Measurements from ENCODE around the gene LBHD1.
"Not testable (repeated sequence)": the region's sequence is repeated elsewhere in the genome, so short reads cannot be mapped to it uniquely, and the experiment has no call there.

Gene LBHD1

DNA sequence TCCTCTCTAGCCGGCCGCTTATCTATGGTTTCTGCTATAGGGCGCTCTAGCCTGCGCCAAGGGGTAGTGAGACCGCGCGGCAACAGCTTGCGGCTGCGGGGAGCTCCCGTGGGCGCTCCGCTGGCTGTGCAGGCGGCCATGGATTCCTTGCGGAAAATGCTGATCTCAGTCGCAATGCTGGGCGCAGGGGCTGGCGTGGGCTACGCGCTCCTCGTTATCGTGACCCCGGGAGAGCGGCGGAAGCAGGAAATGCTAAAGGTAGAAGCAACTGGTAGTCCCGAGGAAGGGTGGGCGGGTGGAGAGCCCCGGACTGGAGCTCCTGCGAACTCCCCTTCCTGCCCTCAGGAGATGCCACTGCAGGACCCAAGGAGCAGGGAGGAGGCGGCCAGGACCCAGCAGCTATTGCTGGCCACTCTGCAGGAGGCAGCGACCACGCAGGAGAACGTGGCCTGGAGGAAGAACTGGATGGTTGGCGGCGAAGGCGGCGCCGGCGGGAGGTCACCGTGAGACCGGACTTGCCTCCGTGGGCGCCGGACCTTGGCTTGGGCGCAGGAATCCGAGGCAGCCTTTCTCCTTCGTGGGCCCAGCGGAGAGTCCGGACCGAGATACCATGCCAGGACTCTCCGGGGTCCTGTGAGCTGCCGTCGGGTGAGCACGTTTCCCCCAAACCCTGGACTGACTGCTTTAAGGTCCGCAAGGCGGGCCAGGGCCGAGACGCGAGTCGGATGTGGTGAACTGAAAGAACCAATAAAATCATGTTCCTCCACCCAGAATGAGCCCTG lies at the start of gene LBHD1, which contains the start of gene UQCC3:
TSS of gene LBHD1 (minus strand) at position 660 of the 782 bp plus-strand sequence. CDS start 2,236 bp downstream, outside the sequence.
TSS of gene UQCC3 (plus strand) at position 66 of the 782 bp plus-strand sequence. CDS start at position 139, 73 bp downstream.
- FAIRE-seq = no peak

DNA sequence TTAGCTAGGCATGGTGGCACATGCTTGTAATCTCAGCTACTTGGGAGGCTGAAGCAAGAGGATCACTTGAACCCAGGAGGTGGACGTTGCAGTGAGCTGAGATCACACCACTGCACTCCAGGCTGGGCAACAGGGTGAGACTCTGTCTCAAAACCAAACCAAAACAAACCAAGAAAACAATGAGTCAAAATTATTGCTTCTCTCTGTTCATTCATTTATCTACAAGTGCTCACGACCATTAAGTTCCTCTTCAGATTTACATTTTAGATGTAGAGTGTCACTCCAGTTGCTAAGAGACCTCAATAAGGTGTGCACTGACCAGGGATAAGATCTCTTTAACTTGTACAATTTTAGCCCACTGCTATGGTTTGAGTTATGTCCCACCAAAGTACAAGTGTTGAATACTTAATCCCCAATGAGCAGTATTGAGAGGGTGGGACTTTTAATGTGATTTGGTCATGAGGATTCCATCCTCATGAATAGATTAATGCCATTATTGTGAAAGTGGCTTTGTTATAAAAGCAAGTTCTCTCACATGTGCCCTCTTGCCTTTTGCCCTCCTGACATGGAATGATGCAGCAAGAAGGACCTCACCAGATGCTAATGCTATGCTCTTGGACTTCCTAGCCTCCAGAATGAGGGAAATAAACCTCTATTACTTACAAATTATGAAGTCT lies 47.4 kb upstream of the LBHD1 start:
- no peak for FAIRE-seq

GRCh38 chr11:62716816-62717215 lies 44.7 kb upstream of the LBHD1 start:
- FAIRE-seq = no peak

DNA sequence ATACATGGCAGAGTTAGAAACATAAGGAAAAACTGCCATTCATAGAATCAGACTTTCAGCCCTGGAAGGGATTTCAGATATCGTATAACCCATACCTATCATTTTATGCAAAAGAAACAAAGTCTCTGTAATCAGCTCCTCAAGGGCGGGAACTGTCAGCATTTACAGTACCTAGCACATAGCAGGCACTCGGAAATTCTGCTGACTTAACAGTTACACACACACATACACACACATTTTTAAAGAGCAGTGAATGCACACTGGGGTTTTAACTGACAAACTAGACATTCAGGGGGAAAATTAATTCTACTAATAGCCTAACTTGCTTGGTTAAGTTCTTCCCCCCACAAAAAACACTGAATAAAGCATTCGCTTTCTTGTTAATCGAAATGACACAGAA lies 44.1 kb upstream of the LBHD1 start:
- no peak for FAIRE-seq

DNA sequence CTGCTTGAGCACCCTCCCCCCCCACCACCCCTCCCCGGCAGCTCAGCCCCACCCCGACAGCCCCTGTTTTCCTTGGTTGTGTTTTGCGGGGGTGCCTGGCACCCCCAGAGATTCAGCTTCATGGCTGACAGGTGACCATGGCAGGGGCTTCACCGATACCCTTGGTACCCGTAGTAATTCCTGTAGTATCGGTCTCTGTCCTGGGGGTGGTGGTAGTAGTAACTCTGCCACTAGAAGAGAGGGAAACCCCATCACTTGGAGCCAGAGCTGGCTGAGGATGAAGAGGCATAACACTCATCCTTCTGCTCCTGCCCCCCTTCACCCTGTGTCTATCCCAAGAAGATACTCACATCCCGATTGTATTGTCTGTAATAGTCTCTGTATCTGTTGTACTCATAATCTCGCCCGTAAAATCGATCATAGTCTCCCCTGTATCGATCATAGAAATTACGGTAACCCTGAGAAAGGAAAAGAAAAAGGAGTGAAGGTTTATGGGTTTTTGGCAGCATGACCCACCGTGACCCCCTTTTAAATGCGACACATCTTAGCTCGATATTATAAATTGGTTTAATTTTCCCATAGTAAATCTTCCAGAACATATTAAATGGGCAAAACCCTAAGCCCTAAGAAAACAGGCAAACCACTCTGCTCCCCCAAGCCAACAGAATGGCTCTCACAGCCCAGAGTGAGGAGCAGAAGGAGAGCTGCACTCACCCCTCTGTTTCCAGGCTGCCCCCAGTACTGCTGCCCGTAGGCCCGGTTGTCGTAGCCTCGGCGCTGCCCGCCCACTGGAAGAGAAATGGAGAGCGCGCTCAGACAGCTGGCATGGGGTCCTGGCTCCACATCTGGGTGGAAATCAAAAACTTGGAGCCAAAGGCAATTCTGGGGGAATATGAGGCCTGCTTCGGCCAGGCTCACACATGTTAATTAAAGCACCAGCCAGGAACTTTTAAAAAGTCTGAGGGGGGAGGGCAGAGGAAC lies 43.4 kb upstream of the LBHD1 start:
- no peak for FAIRE-seq

- no peak for FAIRE-seq
These were observed 41.3 kb upstream of the LBHD1 start for GRCh38 chr11:62713343-62713742.

GRCh38 chr11:62712861-62713260 lies 40.8 kb upstream of the LBHD1 start:
- FAIRE-seq = no peak

DNA sequence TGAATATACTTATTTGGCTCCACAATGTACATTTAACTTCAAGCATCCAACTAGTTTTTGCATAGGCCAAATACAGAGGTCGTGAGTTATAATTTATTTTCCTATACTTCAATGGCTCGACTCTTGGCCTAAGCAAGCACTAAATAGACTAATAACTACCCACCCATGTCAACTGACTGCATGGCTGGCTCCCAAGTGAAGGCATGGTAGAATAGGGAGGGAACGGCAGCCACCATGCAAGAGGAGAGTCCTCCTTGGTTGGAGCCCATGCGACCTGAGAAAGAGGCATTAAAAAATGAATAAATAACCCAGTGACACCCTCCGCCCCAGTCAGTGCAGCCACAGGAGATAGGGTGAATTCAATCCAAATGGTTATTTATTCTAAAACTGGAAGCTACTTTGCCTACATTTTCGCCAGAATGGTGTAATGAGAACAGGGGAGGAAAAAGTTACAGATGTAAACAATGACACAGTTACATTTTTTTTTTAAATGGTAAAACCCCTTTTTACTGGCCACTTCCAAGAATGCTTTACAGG lies 40.3 kb upstream of the LBHD1 start:
- no peak for FAIRE-seq

DNA sequence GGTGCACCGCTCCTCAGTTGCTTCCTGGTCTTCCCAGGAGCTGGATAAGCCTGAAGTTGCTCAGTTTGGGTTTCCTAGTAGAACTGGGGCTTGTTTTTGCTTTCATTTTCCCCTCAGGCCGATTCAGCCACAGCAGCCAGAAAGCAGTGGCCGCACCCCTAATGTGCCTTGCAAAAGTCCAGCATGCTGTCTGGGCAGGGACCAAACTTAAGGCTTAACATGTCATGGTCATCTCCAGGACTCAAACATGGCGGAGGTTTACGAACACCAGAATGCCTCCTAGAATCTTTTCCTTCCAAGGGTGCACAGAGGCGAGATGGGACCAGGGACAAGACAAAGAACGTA lies 37.9 kb upstream of the LBHD1 start:
- no peak for FAIRE-seq

DNA sequence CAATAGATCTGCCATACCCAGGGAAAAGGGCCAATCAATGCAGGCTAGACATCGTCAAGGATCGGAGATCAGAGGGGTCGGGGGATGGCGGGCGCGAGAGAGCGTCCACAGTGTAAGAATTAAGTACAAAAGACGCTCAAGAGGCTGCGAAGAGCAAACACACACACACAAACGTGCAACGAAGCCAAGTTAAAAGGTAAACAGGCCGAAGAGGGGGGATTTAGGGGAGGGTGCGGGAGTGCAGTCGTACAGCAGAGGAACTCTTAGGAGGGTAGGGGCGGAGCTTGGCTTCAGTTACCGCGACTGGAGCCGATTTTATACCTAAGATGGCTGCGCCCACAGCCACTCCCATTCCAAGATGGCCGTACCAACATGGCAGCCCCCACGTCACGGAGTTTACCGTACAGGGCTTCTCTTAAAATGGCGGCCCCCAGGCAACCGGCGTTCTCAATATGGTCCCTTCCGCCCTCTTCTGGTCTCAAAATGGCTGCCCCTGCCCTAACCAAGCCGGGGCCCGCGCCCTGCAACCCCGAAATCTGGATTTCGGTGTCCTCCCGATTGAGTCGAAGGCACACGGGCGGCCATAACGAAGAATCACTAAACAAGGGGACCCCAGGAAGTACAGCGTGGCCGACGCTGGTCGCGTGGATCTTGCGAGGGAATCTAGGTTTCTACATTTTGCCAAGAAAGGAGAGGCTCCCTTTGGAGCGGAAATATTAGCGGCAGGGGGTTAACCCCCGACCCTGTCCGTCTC lies 37.4 kb upstream of the LBHD1 start:
- FAIRE-seq = peak; percentile 96

DNA sequence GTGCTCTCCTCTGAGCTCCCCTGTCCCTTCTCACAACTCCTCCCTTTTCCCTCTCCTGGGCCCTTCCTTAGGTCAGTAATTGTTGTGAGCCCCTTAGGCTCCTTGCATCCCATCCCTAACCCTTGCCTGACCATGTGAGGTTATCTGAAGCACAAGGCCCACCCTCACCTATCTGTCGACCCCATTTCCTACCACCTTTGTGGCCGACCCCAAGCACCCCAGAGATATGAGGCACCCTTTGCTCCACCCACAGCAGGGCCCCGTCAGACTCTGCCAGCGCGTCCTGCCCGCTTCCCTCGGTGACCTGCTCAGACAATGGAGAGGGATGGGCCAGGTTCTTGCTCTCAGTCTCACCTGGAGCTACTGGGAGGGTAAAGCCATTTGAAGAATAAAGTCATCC lies 36.7 kb upstream of the LBHD1 start:
- no peak for FAIRE-seq

- FAIRE-seq = no peak
These were observed 36.3 kb upstream of the LBHD1 start for GRCh38 chr11:62708392-62708791.

- FAIRE-seq = no peak
These were observed 35.3 kb upstream of the LBHD1 start, which contains the start of the genes BSCL2 and GNG3 for GRCh38 chr11:62707277-62707861. BSCL2 (minus strand) TSS chr11:62707424; CDS start chr11:62707195, 229 bp downstream. GNG3 (plus strand) TSS chr11:62707676; CDS start chr11:62708296, 620 bp downstream.

- no peak for FAIRE-seq
These were observed 34.8 kb upstream of the LBHD1 start for GRCh38 chr11:62706850-62707247.

GRCh38 chr11:62705880-62706849 lies 34.1 kb upstream of the LBHD1 start:
- FAIRE-seq = peak; percentile 57

DNA sequence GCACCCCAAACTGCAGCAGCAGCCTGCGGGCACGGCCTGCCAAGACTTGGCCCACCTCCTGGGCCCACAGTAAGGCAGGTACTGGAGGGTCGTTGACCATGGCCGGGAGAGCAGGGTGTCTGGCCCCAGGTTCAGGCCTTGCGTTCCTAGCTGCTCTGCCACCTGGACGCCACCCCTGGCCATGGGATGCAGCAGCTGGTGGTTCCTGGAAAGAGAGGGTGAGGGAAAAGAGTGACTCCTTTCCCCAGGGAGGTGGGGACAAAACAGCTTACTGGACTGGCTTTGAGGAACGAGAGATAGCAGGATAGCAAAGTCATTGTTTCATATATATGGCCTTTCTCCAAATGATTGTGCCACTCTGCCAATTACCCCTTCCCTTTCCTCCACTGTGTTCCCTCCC lies 33.3 kb upstream of the LBHD1 start:
- FAIRE-seq = no peak

GRCh38 chr11:62703921-62704320 lies 31.9 kb upstream of the LBHD1 start:
- not testable (repeated sequence) for FAIRE-seq

GRCh38 chr11:62702246-62702645 lies 30.2 kb upstream of the LBHD1 start:
- FAIRE-seq = no peak

- FAIRE-seq = peak; percentile 53
These were observed 22.5 kb upstream of the LBHD1 start for GRCh38 chr11:62694455-62695167.
